Suprapubic skin (tissue), 3 donors: ENCODE data around the gene FAM120AOS.

Source experiments
- EP300 ChIP-seq: sonication (generic); formaldehyde crosslinking; IDR thresholded peaks from one replicate; pipeline ENCODE4 v1.6.1; 2017; ENCODE audit warnings: antibody characterized with exemption
- POLR2A ChIP-seq, 2 donors: fragments of 450-650 bp; IDR thresholded peaks; one replicate each; pipeline ENCODE4 v1.6.1; 2017; ENCODE audit warnings: antibody characterized with exemption in 2 of 2, mild to moderate bottlenecking in 2 of 2, moderate library complexity in 2 of 2
- TF ChIP-seq, protein P1 (sequence below), 2 donors: fragments of 200-600 bp in 1 of 2; fragments of 450-650 bp in 1 of 2; sonication (generic) in 1 of 2; IDR thresholded peaks; one replicate each; pipeline ENCODE4 v1.5.1; 2016 to 2019; ENCODE audit warnings: antibody characterized with exemption in 2 of 2, mild to moderate bottlenecking in 1 of 2, moderate library complexity in 1 of 2

DNA sequence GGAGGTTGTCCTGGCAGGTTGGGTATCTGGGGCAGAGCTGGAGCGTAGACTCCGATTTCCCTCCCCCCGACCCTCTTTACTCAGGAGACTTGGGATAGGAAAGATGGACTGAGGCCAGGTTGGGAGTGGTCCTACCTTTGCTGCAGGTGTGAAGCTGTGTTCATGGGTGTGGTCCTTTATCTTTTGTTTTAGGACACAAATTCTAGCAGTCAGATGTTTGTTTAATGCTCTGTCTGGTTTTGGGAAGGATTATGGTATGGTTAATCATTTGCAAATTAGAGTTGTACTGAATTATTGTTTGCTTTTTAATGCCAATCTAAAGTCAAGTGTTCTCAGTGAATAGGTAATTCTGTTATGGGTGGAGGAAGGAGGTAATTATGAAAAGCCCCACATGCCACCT is 14.1 kb upstream of the FAM120AOS start:
- TF ChIP-seq EP300 (no peak), POLR2A (IDR thresholded peaks at IDR 0.05) (no peak)
- TF ChIP-seq, protein P1, sequence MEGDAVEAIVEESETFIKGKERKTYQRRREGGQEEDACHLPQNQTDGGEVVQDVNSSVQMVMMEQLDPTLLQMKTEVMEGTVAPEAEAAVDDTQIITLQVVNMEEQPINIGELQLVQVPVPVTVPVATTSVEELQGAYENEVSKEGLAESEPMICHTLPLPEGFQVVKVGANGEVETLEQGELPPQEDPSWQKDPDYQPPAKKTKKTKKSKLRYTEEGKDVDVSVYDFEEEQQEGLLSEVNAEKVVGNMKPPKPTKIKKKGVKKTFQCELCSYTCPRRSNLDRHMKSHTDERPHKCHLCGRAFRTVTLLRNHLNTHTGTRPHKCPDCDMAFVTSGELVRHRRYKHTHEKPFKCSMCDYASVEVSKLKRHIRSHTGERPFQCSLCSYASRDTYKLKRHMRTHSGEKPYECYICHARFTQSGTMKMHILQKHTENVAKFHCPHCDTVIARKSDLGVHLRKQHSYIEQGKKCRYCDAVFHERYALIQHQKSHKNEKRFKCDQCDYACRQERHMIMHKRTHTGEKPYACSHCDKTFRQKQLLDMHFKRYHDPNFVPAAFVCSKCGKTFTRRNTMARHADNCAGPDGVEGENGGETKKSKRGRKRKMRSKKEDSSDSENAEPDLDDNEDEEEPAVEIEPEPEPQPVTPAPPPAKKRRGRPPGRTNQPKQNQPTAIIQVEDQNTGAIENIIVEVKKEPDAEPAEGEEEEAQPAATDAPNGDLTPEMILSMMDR (IDR thresholded peaks at IDR 0.05), result no peak
